A549 (cell line): ENCODE data around the gene PUM2.

Experiments
- BHLHE40 ChIP-seq: IDR thresholded peaks from 2 replicates; pipeline ENCODE4 v1.6.1; 2012; ENCODE audit warnings: low read depth, low read length, inconsistent platforms
- FOSL2 ChIP-seq, 2 experiments: fragments of 450-650 bp in 1 of 2; fragments of >200 bp in 1 of 2; sonication (Bioruptor Twin) in 1 of 2; formaldehyde crosslinking; IDR thresholded peaks; 2 replicates each; pipeline versions ENCODE4 v1.5.0 to v1.6.1; 2016 to 2020; ENCODE audit warnings: mild to moderate bottlenecking in 1 of 2, moderate library complexity in 1 of 2
- JUN ChIP-seq, 2 experiments: fragments of >200 bp; sonication (Bioruptor Twin); formaldehyde crosslinking; IDR thresholded peaks; 2 replicates in 1 of 2; 3 replicates in 1 of 2; pipeline ENCODE4 v1.6.1; 2016 to 2017
- MAZ ChIP-seq: fragments of 150-350 bp; IDR thresholded peaks from 2 replicates; pipeline ENCODE4 v1.6.1; 2014; ENCODE audit warnings: antibody characterized with exemption, low read depth, low read length, borderline replicate concordance
- POLR2A ChIP-seq: IDR thresholded peaks from 2 replicates; pipeline ENCODE4 v1.6.1; 2012; ENCODE audit warnings: mild to moderate bottlenecking, low read length
- RAD21 ChIP-seq, 2 experiments: fragments of >200 bp in 1 of 2; sonication (Bioruptor Twin) in 1 of 2; formaldehyde crosslinking in 1 of 2; IDR thresholded peaks in 1 of 2; conservative IDR thresholded peaks in 1 of 2; 2 replicates in 1 of 2; 3 replicates in 1 of 2; pipeline ENCODE4 v1.6.1; 2012 to 2018; ENCODE audit warnings: inconsistent platforms in 1 of 2
- RCOR1 ChIP-seq: fragments of 150-350 bp; IDR thresholded peaks from 2 replicates; pipeline ENCODE4 v1.6.1; 2014; ENCODE audit warnings: antibody characterized with exemption, low read length, low read depth
- REST ChIP-seq: fragments of 200-600 bp; sonication (generic); IDR thresholded peaks from 2 replicates; pipeline ENCODE4 v1.6.1; 2016; ENCODE audit warnings: antibody characterized with exemption, mild to moderate bottlenecking, moderate library complexity
- SREBF2 ChIP-seq: fragments of 450-650 bp; IDR thresholded peaks from 2 replicates; pipeline ENCODE4 v1.6.1; 2014; ENCODE audit warnings: mild to moderate bottlenecking, moderate library complexity
- TF ChIP-seq, protein P1 (sequence below): IDR thresholded peaks from 2 replicates; pipeline ENCODE4 v1.6.1; 2012
- TF ChIP-seq, protein P2 (sequence below): fragments of >200 bp; sonication (Bioruptor Twin); formaldehyde crosslinking; IDR thresholded peaks from 3 replicates; pipeline ENCODE4 v1.5.1; 2016
- TF ChIP-seq, protein P3 (sequence below): fragments of 150-350 bp; IDR thresholded peaks from 2 replicates; pipeline ENCODE4 v1.6.1; 2014; ENCODE audit warnings: low read depth, mild to moderate bottlenecking, low read length

- TF ChIP-seq FOSL2 (IDR thresholded peaks at IDR 0.05), result no peak
- TF ChIP-seq FOSL2 (CRISPR knock-in tag; IDR thresholded peaks at IDR 0.05), result no peak
- TF ChIP-seq, protein P1, sequence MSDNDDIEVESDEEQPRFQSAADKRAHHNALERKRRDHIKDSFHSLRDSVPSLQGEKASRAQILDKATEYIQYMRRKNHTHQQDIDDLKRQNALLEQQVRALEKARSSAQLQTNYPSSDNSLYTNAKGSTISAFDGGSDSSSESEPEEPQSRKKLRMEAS, result no peak
- TF ChIP-seq RCOR1, result no peak
- TF ChIP-seq, protein P2, sequence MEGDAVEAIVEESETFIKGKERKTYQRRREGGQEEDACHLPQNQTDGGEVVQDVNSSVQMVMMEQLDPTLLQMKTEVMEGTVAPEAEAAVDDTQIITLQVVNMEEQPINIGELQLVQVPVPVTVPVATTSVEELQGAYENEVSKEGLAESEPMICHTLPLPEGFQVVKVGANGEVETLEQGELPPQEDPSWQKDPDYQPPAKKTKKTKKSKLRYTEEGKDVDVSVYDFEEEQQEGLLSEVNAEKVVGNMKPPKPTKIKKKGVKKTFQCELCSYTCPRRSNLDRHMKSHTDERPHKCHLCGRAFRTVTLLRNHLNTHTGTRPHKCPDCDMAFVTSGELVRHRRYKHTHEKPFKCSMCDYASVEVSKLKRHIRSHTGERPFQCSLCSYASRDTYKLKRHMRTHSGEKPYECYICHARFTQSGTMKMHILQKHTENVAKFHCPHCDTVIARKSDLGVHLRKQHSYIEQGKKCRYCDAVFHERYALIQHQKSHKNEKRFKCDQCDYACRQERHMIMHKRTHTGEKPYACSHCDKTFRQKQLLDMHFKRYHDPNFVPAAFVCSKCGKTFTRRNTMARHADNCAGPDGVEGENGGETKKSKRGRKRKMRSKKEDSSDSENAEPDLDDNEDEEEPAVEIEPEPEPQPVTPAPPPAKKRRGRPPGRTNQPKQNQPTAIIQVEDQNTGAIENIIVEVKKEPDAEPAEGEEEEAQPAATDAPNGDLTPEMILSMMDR, result no peak
- no peak for TF ChIP-seq RAD21 (conservative IDR thresholded peaks at IDR 0.05 in 1 of 2, IDR thresholded peaks at IDR 0.05 in 1 of 2)
- TF ChIP-seq JUN (IDR thresholded peaks at IDR 0.05), result no peak
- TF ChIP-seq MAZ, result no peak
- no peak for TF ChIP-seq POLR2A
- TF ChIP-seq, protein P3, sequence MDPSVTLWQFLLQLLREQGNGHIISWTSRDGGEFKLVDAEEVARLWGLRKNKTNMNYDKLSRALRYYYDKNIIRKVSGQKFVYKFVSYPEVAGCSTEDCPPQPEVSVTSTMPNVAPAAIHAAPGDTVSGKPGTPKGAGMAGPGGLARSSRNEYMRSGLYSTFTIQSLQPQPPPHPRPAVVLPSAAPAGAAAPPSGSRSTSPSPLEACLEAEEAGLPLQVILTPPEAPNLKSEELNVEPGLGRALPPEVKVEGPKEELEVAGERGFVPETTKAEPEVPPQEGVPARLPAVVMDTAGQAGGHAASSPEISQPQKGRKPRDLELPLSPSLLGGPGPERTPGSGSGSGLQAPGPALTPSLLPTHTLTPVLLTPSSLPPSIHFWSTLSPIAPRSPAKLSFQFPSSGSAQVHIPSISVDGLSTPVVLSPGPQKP, result no peak
- no peak for TF ChIP-seq BHLHE40
- TF ChIP-seq REST, result no peak
- TF ChIP-seq SREBF2, result no peak
Measured at GRCh38 chr2:20203521-20204225, 147.0 kb downstream of the PUM2 start.
